ENCODE data around the gene NEB.
A peak's percentile ranks its signal among the peaks of the same experiment; 100 is the strongest.
"Not testable (repeated sequence)": the region's sequence is repeated elsewhere in the genome, so short reads cannot be mapped to it uniquely, and the experiment has no call there.

The NEB gene

DNA sequence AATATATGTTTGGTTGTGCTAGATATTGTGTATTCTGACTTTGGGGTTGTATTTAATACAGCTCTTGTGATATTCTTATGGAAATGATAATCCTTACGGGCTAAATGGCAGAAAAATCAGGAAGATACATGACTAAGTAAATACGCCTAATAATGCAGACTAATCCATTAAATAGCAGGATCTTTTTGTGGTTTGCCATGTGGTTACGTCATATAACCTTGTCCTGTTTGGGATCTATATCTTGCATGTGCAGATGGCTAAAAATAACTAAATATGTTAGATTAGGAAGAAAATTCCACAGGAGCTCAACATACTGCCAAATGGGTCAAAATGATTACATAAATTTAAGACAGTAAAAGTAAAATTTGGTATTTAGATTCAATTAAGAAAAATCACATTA is 83.0 kb downstream of the NEB start:
- no peak for DNase-seq (ENCODE audit: low read depth)

DNA sequence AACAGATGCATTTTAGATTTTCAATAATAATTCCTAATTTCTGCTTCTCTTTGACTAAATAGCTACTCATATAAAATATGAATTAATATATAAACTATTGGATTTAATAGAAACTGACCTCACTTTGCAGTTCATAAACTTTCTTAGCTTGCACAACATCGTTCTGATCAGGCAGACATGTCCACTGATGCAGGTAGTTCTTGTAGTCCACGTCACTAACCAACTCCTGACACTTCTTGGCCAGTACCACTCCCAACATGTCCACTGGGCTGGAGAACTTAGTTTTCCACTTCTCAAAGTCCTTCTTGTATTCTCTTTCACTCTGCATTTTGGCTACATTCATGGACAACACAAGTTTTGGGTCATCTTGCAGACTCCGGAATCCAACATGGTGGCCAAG is 83.8 kb downstream of the NEB start:
- DNase-seq (ENCODE audit: low read depth): no peak

DNA sequence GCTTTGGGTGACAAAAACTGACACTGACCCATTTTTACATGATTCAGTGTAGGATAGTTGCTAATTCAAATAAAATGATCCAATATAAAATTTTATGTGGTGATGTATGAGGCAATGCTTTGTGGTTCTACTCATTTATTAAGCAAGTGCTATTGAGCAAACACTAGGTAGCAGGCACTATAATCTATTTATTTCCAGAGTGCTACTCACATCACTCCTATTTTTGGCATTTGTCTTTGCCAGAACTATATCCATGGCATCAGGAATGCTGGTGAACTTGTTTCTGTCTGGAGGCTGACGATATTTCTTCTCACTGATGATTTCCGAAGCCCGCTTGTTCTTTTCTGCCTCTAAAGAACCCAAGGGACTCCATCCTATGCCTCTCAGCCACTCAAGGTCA is 84.3 kb downstream of the NEB start:
- DNase-seq (ENCODE audit: low read depth): no peak

DNA sequence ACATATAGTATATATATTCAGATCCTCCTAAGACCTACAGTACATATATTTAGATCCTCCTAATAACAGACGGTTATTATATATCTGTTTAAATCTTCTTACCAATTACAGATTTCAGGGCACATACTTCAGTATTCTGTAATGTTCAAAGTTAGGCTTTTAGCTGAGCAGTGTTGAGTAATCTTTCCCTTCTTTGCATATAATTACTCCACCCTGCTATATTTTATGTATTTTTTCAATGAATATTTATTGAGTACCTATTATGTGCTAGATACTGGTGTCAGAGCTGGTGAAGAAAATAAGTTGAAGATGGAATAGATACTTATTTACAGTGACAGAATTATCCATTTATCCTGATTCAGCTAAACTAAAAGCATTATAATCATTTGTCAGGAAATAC is 84.9 kb downstream of the NEB start:
- no peak for DNase-seq (ENCODE audit: low read depth)

DNA sequence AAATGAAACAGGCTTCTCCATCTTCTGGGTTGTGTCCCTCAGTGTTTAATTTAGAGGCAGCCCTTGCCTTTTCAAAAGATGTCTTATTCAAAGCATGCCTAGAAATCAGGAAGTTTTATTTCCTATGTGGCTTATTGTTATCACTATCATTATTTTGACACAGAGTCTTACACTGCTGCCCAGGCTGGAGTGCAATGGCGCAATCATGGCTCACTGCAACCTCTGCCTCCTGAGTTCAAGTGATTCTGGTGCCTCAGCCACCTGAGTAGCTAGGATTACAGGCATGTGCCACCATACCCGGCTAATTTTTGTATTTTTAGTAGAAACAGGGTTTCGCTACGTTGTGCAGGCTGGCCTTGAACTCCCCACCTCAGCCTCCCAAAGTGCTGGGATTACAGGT is 87.8 kb downstream of the NEB start:
- DNase-seq (ENCODE audit: low read depth): not testable (repeated sequence)

DNA sequence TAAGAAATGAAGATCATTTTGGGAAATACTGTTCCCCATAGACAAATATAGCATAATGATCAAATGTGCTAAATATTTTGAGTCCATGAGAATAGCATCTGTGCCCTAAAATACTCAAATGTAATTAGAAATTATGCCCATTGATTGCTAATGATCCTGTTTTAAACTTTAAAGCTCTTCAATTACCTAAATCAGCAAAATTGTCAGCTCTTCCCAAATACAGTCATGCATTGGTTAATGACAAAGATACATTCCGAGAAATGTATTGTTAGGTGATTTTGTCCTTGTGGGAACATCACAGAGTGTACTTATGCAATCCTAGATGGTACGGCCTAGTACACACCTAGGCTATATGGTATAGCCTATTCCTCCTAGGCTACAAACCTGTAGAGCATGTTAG is 89.7 kb downstream of the NEB start:
- DNase-seq (ENCODE audit: low read depth): no peak

DNA sequence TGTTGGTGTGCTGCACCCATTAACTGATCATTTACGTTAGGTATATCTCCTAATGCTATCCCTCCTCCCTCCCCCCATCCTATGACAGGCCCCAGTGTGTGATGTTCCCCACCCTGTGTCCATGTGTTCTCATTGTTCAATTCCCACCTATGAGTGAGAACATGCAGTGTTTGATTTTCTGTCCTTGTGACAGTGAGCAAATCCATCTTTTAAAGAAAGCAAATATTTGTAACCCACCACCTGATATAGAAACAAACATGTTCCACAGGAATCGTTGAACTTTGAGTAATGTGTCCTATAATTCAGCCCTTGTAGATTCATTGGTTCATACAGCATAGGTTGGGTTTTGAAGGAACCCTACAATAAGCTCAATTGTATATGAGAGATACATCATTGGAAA is 92.4 kb downstream of the NEB start:
- DNase-seq (ENCODE audit: low read depth): not testable (repeated sequence)

DNA sequence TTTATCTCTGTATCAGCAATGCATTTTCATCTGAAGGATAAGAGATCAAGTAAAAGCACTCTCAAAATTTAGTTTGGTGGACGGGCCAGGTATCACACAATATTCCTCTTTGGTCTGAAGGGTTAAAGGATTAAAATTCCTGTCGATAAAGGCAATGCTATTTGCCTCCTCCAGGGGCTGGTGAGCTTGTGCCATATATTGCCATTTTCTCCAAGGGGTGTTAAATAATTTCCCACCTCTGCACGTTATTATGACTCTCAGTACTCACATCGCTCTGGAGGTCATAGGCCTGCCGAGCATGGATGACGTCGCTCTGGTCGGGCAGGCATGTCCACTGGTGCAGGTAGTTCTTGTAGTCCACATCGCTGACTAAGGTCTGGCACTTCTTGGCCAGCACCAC is 94.2 kb downstream of the NEB start:
- DNase-seq (ENCODE audit: low read depth): no peak

DNA sequence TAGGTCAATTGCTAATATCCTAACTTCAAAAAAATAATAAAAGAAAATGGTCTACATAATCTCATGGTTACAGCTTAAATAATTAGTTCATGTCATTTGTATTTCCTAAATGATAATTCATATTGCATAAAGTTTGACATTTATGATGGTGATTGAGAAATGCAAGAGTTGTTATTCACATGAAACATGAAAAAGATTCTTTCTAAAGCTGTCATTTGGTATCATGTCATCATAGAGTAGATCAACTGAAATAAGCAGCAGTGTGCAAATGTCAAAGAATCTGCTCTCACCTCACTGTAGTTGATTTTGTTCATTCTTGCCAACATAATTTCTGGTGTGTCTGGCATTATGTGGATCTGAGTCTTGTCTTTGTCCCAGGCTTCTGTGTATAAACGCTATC is 95.3 kb downstream of the NEB start:
- DNase-seq (ENCODE audit: low read depth): no peak

DNA sequence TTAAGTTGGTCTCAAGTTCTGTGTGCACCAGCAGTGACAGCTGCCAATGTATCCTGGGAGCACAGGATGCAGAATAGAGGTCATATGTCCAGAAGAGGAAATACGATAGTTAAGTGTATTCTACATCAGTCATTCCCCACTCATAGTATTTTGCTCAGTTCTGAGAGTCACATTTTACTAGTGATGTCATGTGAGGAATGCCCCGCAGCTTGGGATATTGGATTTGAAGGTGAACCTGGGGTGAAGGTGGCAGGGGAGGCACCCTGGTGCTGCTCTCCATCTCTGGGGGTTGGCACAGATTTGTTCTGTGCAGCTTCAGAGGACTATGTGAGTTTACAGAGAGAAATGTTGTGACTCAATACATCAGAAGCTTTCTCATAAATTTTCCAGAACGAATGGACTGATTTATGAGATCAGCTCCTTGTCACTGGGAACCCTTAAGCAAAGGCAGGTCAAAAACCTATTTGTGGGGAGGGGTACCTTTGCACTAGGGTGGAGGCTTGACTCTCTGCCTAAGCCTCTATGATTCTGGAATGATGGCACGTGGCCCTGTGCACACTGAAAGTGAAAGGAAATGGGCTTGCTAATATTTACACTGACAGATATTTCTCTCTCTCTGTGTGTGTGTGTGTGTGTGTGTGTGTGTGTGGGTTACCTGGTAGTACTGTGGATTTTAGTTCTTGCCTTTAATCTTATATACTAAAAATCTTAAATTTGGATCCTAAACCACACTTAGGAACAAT is 95.9 kb downstream of the NEB start:
- DNase-seq (ENCODE audit: low read depth): no peak

DNA sequence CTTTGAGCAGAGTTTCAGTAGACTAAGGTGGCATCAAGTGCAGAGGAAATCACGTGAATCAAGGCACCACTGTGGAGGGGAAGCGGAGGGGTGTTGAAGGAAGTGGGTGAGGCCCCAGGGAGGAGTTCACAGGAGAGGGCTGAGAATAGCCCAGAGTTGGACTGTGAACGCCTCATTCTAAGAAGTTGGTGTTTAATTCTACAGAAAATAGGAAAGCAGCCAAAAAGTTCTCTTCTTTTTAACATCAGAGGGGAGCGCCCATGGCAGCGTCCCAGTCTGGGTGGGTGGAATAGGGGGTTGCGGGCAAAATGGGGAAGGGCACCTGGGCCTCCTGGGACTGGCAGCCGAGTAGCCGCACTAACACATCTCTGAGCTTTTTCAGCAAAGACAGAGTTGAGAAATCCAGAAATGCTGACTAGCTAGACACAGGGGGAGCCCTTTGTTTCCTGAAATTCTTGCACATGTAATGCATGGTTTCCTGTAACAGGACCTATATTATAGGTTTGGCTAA is 97.0 kb downstream of the NEB start:
- DNase-seq (ENCODE audit: low read depth): peak; percentile 46

DNA sequence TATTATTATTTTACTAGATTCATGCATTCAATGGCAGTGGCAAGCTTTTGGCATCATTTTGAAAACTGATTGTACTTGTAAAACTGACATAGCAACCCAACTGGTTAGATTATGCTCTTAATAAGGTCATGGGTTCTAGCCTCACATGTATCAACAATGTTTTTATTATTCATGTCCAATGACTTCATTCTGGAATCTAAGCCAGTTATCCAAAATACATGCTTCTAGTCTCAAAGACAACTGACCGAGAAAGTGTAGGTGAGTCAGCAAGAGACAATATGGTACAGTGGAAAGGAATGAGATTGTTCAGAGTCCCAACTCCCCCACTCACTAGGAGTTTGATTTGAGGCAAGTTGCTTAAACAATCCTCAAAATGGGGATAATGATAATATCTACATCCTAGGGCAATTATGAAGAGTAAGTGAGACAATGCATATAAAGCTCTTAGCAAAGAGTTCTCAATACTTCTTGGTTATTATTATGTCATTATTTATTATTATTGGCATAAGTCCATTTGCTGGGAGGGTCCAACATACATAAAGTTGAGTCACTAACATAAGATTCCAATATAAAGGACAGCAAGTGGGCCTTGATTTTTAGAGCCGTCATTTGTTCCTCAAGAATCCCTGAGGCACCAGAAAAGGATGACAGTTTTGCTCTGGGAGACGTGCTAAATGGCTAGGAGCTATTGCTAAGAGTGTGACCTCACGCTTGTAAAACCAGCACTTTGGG is 99.4 kb downstream of the NEB start:
- no peak for DNase-seq (ENCODE audit: low read depth)

DNA sequence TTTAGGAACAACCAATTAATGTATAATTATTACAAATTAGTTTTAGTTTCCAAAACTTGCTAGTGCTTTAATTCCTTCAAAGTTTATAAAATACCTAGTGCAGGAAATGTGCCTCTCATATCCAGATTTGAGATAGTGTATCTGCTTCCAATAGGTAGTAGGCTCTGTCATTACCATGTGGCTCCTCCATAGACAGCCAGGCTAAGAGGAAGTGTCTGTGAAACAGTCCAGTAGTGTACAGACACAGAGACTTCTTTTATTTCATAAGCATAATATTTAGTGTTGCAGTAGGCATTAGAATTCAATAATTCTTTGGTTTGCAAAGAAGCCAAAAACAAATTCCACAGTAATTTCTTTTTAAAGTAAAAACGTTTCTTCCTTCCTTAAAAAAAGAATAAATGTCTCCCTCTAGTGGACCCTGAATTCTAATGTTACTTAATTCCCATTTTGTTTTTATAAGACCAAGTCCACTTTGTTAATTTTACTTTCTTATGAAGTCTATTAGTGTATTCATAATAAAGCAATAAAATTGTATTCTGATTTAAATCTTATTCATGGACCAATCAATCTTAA is 101.2 kb downstream of the NEB start:
- no peak for DNase-seq (ENCODE audit: low read depth)

DNA sequence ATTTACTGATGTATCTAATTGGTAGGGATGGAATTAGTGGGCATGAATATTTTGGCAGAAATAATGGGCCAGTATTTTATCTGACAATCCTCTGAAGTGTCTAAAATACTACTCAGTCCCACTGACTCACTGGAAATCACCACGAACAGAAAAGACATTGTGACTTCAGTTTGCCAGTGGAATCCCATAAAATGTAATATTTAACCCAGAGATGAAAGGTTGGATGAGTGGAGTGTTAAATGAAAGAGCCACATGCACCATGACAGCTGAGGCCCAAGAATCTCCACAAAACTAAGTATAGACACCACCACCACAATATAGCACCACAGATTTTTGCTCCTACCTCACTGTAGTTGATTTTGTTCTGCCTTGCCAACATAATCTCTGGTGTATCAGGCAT is 103.9 kb downstream of the NEB start:
- no peak for DNase-seq (ENCODE audit: low read depth)

DNA sequence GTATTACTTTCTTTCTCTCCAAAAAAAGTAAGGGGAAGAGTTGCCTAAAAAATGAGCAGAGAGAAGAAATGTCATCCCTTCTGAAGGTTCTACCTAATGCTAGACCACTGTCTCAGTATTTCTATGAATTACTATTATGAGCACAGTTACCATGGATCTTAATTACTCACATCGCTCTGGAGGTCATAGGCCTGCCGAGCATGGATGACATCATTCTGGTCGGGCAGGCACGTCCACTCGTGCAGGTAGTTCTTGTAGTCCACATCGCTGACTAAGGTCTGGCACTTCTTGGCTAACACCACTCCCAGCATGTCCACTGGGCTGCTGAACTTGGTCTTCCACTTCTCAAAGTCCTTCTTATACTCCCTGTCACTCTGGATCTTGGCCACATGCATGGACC is 106.9 kb downstream of the NEB start:
- no peak for DNase-seq (ENCODE audit: low read depth)

DNA sequence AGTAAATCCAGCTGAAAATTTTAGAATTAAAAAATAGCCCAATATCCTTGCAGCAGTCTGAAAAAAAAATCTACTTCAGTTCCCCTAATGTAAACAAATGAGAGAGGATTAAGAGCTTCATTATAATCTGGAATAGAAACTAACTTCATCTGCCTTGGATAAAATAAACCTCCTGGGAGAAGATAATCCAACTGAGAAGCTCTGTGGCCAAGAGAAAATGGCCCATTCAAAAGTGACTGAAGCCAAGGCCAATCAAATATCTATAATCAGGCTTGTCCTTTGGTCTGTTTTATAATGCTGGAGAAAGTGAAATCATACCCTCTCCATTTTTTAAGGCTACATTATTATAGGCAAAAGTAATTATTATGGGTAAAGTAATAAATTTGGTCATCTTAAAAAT is 110.0 kb downstream of the NEB start:
- no peak for DNase-seq (ENCODE audit: low read depth)

DNA sequence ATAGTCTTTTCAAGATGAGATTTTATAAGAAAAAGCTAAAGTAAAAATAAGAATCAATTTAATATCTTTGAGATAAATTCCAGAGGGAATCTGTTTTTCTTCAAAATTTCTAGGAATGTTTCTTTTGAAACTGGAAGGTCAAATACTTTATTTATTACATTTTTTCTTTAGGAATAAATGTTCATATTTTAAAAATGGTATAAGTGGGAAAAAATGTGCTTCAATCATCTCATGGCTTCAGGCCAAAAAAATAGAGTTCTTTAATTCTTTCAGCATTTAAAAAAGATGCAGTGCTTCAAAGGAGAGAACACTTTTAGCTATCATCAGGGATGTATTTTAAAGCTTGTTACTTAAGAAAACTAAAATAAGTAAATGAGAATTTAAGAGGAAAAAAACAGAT is 110.6 kb downstream of the NEB start:
- DNase-seq (ENCODE audit: low read depth): no peak

DNA sequence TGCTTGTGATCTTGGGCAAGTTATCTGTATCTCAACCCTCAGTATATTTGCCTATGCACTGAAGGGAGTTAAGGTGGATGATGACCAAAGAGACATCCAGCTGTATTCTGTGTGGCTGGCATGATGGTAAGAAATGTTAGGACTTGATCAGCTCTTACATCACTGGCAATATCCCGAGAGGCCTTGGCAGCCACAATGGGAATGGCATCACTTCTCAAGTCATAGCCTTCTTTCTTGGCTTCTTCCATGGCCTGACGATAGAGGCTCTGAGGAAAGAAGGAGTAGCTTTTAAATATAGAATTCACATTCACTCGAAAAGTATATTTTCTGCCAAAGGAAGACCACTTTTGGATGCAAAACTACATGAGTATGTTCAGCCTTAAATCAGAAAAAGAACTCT is 113.5 kb downstream of the NEB start:
- DNase-seq (ENCODE audit: low read depth): no peak

DNA sequence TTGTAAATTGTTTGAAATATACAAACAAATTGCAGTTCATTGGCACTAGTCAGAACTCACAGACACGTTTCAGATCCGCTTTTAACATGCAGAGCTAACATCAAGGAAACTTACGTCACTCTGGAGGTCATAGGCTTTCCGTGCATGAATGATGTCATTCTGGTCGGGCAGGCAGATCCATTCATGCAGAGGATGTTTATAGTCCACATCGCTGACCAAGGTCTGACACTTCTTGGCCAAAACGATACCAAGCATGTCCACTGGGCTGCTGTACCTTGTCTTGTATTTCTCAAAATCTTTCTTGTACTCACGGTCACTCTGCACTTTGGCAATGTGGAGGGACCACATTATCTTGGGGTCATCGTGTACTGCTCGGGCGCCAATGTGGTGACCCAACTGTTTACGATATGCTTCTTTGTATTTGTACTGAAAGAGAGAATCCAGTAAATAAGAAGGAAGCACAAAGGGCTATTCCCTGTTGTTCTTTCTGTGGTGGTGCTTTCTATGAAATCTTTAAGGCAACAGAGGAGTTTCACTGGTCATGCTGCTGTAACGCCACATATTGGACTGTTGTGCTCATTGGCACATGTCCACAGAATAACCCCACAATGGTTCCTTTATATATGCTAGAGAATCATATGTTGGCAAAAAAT is 114.8 kb downstream of the NEB start:
- DNase-seq (ENCODE audit: low read depth): no peak

DNA sequence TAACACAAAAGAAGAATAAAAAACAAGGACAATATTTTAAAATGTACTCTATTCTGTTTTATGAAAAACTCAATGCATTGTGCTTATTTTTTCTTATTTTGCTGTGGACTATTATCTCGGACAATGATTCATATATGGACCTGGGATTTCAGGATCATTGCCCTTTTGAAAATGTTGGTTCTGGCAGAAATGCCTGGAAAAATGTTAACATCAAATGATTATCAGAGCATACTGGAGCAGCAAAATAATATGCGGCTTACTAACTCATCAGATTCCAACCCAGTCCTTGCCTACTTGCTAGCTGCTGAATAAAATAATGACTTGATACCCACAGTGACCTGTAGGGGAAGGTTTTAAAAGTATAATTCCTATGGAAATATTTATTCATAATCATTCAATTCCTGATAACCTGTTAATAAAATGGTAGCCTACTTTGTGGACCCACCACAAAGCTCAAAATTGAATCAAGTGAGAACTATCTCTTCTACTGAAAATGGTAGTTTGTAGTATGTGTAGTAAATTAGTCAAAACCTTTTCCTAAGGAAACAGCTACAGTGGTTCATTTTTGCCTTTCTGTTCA is 117.4 kb downstream of the NEB start:
- DNase-seq (ENCODE audit: low read depth): no peak

DNA sequence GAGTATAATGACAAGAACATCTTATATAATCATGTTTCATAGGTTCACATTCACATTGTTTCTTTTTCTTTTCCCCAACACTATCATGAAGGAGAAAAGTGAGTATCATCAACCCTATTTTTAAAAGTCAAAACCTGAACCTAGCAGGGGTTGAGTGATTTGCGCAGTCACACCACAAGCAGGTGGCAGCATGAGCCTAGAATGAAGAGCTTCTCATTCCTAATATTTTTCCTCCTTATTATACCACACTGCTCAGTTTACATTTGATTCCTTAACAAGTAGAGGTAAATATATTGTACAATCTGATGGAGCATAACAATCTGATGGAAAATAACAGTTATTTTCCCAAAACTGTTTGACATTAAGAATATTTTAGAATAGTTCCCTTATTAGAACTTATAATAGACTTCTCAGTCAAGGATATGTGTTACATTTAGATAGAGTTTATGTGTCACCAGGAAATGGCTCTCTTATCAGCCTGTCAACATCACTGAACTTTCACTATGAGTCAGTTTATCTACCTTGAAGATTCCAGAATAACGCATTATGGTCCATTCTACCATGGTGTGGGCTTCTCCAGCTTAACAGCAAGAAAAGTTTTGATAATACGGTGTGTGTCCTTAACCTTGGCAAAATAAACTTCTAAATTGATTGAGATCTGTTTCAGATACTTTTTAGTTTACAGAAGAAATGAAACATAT is 119.5 kb downstream of the NEB start:
- no peak for DNase-seq (ENCODE audit: low read depth)

DNA sequence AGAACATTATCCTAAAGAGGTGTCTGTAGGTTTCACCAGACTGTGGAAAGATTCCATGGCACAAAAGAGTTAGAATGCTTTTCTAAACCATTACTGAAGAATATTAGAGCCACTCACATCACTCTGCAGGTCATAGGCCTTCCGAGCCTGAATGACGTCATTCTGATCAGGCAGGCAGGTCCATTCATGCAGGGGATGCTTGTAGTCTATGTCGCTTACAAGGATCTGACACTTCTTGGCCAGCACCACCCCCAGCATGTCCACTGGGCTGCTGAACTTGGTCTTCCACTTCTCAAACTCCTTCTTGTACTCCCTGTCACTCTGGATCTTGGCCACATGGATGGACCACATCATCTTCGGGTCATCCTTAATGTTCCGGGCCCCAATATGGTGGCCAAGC is 120.1 kb downstream of the NEB start:
- DNase-seq (ENCODE audit: low read depth): no peak
